HG03354 (cell line): ENCODE results near the gene TAS2R31.
"Not testable (repeated sequence)": the region's sequence is repeated elsewhere in the genome, so short reads cannot be mapped to it uniquely, and the experiment has no call there.

Source experiments
- ATAC-seq: cut with Tn5 transposase; IDR thresholded peaks from one replicate; pipeline ENCODE4 v1.9.1; 2021; ENCODE audit warnings: mild to moderate bottlenecking; ENCODE audit not compliant: unreplicated experiment, poor library complexity, severe bottlenecking

The TAS2R31 gene, protein sequence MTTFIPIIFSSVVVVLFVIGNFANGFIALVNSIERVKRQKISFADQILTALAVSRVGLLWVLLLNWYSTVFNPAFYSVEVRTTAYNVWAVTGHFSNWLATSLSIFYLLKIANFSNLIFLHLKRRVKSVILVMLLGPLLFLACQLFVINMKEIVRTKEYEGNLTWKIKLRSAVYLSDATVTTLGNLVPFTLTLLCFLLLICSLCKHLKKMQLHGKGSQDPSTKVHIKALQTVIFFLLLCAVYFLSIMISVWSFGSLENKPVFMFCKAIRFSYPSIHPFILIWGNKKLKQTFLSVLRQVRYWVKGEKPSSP

DNA sequence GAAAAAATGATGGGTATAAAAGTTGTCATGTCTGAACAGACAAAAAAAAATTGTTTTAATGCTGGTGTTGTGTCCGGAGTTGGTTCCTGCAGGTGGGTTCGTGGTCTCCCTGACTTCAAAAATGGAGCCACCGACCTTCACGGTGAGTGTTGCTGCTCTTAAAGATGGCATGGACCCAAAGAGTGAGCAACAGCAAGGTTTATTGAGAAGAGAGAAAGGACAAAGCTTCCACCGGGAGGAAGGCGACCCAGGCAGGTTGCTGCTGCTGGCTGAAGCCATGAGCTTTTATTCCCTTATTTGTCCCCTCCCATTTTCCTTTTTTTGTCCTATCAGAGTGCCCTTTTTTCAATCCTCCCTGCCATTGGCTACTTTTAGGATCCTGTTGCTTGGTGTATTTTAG lies at the start of gene TAS2R31:
Gene TAS2R31 (minus strand): TSS at position 101 of the 400 bp plus-strand sequence. CDS start 72 bp downstream, at position 29.
- no peak for ATAC-seq

DNA sequence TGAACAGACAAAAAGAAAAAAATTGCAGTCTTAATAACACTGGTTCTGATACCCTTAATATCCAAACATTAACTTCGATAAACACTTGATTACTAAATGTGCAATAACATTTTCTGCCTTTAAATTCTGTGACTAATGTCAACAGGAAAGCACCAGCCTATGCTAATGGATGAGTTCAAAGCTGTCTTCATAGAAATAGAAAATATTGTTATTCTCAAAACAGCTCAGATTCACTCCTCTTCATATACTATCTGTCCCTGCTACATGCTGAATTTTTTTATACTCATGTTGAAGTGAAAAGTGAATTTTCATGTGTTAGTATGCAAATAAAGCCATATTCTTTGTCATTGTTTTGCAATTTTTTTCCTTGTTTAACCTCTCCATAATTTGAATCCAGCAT lies 47.0 kb upstream of the TAS2R31 start:
- no peak for ATAC-seq

DNA sequence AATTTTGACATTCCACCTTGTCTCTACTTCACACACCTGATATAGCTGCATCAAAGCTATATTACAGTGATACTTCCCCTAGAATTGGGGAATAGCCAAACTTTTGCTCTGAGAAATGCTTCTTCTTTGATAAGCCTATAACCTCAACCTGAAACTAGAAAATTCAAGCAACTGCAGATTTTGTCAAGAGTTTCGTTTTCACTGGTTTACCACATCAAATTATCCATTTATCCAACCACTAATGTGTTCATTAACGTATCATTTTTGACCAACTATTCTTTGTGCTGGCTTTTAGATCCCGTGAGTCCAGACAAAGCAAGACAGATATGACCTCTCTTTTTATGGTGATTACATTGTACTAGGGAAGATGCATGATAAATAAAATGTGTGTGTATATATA lies 44.4 kb upstream of the TAS2R31 start:
- peak; percentile 81 for ATAC-seq

DNA sequence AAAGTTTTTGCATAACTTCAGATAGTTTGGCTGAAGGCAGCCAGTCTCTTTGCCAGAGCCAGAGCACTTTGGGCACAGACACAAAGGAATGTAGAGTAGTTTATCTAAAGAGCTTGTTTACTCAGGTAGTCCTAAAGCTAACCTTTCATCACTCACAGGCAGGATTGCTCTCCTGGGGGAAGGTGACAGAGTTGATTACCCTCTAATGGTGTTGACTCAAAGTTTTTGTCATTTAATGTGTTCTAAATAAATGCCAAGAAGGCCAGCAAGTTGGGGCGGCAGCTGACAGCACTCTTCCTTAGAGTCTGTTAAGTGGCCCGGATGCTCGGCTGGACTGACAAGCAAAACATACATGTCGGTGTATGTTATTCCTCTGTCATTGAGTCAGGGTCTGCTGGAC lies 40.2 kb upstream of the TAS2R31 start:
- no peak for ATAC-seq

DNA sequence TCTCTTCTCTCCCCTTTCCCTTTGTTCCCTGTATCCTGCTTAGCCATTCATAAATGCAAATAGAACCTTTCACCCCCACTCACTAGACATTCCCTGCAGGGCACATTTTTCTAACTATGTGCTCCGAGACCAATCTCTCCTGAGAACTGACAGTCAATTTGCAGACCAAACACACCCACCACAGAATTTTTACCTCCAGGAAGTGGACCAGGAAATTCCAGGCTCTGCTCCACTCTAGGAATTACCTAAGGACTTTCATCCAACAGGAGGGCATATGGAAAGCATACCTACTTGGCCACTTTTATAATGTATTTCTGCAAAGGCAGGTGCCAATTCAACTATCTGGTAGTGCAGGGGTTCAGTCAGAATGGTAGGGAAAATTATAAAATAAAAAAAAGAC lies 39.8 kb upstream of the TAS2R31 start:
- ATAC-seq, result no peak

DNA sequence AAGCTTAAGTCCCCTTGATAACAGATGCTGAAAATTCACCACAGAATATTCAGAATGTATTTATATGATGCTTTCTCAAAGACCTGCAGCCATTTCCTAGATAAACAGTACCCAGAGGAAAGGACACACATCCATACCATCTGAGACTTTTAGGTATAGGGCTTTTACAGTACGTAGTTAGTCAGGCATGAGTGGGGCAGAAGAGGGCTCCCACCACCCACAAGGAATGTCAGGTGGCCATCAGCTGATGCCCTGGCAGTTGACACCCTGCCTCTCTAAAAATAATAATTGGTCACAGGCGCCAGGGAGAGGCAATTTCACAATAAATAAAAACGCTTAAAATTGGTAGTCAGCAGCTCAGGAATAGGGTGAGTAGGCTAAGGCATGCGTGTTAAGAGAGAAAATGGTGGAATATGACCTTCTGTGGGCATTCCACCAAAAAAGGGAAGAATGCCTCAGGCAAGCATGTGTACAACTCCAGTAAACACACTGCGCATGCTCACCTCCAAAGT lies 38.7 kb upstream of the TAS2R31 start:
- no peak for ATAC-seq

DNA sequence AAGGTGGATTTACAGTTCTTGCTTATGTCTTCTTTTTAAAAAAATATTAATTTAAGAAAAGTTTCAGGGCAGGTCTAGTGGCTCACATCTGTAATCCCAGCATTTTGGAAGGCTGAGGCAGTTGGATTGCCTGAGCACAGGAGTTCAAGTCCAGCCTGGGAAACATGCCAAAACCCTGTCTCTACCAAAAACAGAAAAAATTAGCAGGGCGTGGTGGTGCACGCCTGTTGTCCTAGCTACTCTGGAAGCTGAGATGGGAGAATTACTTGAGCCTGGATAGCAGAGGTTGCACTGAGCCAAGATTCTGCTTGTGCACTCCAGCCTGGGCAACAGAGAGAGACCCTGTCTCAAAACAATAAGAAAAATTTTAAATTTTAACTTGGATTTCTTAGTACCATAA lies 36.3 kb upstream of the TAS2R31 start:
- no peak for ATAC-seq

DNA sequence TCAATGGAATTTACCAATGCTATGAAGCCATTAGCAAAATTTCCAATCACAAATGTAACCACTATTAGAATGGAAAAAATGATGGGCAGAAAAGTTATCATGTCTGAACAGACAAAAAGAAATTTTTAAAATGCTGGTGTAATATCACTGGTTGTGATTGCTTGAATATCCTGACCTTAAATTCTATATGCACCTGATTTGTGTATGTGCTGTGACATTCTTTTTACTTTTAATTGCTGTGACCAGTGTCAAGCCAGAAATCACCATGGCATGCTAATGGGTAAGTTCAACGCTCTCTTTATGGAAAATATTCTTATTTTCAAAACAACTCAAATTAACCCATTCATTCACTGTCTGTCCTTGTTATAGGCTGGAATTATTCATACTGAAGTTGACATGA lies 31.0 kb upstream of the TAS2R31 start, which contains the start of gene TAS2R46:
Gene TAS2R46 (minus strand): TSS at position 101 of the 400 bp plus-strand sequence. CDS start 0 bp downstream, at position 101.
- ATAC-seq, result not testable (repeated sequence)

DNA sequence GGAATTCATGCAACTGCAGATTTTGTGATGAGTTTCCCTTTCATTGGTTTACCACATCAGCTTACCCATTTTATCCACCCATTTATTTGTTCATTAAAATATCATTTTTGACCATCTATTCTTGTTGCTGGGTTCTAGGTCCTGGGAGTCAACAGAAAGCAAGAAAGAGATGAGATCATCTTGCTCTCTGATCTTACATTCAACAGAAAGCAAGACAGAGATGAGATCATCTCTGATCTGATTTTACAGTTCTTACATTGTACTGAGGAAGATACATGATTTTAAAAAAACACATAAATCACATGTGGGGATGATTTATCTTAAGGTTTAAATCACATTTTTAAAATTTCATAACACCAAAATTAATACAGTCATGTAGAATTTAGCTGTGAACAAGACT lies 28.6 kb upstream of the TAS2R31 start:
- ATAC-seq, result no peak

DNA sequence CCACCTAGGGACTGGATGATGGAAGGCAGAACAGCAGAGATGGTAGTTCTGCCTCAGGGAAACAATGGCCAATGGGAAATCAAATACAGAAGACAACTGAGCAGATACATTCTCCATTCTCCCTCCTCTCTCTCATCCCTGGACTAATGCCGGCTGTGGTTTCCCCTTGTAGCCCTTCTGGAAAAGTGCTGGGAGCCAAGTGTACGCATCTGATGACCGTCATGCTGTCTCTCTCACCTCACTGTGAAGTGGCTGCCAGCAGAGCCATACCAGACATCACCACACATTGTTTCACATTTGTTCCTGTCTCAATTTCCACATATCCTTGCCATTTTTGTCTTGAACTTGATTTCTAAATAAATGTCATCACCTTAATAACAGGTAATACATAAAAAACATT lies 27.8 kb upstream of the TAS2R31 start:
- ATAC-seq, result no peak

DNA sequence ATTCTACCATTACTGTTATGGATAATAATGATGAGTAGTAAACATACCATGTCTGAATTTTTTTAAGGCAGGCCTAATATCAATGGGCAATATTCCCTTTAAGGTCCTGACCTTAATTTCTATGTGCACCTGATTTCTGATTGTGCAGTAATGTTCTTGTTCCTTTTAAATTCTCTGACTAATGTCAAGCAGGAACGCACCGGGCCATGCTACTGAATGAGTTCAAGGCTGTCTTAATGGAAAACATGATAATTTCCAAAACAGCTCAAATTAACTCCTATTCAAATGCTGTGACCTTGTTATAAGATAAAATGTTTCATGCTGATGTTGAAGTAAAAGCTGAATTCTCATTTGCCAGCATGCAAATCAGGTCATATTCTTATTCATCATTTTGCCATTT lies 24.1 kb upstream of the TAS2R31 start:
- no peak for ATAC-seq

DNA sequence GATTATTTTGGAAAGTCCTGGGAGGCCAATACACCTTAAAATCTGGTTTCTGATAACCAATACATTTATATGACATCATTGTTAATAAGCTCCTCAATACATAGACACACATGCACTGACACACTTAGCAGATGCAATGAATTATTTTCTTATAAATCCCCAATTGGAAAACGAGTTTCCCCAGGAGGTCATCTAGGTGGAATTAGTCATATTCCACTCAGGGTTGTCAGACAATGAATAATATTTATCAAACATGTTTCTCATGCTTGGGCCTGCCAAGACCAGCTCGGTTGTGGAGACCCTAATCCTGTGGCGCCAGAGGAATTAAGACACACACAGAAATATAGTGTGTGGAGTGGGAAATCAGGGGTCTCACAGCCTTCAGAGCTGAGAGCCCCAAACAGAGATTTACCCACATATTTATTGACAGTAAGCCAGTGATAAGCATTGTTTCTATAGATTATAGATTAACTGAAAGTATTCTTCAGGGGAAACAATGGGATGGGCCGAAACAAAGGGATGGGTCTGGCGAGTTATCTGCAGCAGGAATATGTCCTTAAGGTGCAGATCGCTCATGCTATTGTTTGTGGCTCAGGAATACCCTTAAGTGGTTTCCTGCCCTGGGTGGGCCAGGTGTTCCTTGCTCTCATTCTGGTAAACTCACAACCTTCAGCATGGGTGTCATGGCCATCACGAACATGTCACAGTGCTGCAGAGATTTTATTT lies 18.8 kb upstream of the TAS2R31 start:
- not testable (repeated sequence) for ATAC-seq

DNA sequence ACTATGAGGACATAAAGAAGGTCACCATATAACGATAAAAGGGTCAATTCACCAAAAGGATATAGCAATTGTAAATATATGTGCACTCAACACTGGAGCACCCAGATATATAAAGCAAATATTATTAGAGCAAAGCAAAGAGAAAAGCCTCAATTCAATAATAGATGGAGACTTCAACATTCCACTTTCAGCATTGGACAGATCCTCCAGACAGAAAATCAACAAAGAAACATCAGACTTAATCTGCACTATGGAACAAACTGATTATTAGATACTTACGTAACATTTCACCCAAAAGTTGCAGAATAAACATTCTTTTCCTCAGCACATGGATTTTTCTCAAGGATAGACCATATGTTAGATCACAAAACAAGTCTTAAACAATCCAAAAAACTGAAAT lies 10.2 kb upstream of the TAS2R31 start:
- not testable (repeated sequence) for ATAC-seq

DNA sequence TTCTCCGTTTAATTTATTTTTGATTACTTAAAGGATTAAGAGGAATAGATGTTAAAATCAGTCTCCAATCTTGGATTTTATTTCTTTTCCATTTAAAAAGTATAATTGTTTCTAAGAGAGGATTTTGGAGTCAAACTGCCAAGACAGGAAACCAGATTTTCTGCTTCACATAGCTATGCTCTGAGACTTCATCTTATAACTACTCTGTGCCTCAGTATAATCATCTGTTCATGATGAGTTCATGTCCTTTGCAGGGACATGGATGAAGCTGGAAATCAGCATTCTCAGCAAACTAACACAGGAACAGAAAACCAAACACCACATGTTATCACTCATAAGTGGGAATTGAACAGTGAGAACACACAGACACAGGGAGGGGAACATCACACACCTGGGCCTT lies 9.0 kb upstream of the TAS2R31 start:
- ATAC-seq, result no peak

DNA sequence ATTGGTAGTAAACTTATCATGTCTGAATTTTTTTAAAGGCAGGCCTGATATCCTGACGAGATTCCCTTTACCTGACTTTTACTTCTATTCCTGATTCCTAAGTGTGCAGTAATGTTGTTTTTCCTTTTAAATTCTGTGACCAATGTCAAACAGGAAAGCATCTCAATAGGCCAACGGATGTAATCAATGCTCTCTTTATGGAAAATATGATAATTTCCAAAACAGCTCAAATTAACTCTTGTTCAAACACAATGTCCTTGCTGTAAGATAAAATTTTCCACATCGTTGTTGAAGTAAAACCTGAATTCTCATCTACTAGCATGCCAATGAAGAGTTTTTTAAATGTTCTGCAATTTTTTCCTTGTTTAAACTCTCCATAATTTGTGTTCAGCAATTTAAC lies 8.0 kb upstream of the TAS2R31 start:
- no peak for ATAC-seq

DNA sequence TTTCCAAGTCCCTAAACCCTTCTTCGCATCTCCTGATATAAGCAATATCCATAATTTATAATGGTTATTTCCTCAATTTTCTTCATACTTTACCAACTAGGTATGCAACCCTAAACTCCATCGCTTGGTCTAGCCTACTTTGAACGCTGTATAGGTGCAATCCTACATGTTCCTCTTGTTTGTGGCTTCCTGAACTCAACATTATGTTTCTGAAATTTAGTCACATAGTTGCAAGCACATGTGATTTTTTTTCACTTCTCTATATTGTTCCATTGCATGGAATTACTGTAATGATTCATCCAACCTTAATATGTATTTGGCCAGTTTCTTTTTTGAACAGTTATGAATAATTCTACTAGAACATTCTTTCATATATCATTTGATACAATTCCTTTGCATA lies 2.8 kb upstream of the TAS2R31 start:
- peak; percentile 68 for ATAC-seq

DNA sequence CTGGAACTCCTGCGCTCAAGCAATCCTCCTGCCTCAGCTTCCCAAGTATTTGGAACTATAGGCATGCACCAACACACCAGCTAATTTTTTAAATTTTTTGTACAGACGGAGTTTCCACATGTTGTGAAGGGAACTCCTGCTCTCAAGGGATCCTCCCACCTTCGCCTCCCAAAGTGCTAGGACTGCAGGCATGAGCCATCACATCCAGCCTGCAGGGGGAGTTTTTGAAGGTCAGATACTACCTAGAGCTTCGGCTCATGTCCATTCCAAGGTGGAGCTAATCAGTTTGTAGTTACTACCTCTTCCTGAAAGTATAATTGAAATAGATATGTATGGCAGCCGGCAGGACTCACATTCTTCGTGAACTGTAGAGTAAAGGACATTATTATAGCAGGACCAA lies 5.1 kb downstream of the TAS2R31 start:
- no peak for ATAC-seq

DNA sequence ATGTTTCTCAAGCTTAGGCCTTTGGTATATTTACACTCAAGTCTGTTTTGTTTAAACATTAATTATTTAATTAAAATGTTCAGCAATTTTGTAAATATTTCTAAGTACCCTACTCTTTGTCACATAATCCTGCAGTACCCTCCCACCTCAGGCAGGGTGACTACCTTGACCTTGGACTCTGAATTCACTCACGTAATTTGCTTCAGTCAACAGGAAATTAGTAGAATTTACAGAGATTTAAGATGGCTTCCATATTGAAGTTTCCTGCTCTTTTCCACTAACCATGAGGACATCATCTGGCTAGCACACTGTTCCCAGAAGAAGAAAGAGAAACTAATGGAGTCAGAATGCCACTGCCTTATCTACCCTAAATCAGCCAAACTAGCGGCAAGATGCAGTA lies 7.8 kb downstream of the TAS2R31 start:
- ATAC-seq, result no peak

DNA sequence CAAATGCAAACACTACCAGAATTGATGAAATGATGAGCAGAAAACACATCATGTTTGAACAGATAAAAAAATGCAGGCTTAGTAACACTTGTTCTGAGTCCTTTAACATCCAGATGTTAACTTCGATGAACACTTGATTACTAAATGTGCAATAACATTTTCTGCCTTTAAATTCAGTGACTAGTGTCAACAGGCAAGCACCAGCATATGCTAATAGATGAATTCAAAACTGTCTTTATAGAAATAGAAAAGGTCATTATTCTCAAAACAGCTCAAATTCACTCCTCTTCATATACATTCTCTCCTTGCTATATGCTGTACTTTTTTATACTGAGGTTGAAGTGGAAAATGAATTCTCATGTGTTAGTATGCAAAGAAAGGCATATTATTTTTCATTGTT lies 8.7 kb downstream of the TAS2R31 start, which contains the start of gene TAS2R19:
Gene TAS2R19 (minus strand): TSS at position 101 of the 400 bp plus-strand sequence. CDS start 49 bp downstream, at position 52.
- ATAC-seq, result no peak

DNA sequence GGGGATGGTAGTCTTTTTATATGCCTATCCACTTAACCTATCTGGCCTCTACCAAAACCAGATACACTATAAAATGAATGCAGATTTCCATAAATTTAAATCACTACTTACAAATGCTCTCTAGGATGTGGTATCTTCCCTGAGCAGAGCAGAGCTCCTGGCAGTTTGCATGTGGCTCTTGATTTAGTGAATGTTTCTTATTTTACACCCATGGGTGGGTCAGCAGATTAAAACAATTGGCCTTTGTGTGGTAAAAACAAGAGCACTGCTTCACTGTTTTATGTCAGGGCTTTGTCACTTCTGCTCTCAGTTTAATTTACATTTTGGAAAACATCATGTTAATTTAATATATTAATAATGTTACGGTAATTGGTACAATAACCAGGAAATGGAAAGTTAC lies 14.3 kb downstream of the TAS2R31 start:
- no peak for ATAC-seq
